Left lung (tissue), 10 donors: ENCODE measurements around the gene PATE3. TPM values are rescaled to one million over a fixed set of nuclear protein-coding genes. Genes with fewer than 3 reads are reported as not detected.

Experiments
- ATAC-seq: fragments of 200-7000 bp; cut with Tn5 transposase; one replicate; pipeline ENCODE4 v1.9.1; 2020; ENCODE audit warnings: moderate library complexity
- DNase-seq, 4 donors: peaks; one replicate each; pipeline ENCODE4 v3.0.0-alpha.2; 2013 to 2020
- H3K27ac ChIP-seq, 2 donors: fragments of 200-600 bp; sonication (generic) in 1 of 2; one replicate each; pipeline versions ENCODE4 v1.5.0 to v1.8.0; 2020 to 2021
- H3K27me3 ChIP-seq, 2 donors: fragments of 200-600 bp; sonication (generic) in 1 of 2; one replicate each; pipeline versions ENCODE4 v1.5.0 to v1.8.0; 2020 to 2021
- H3K36me3 ChIP-seq, 2 donors: fragments of 200-600 bp; sonication (generic) in 1 of 2; one replicate each; pipeline versions ENCODE4 v1.5.0 to v1.8.0; 2020 to 2021
- H3K4me1 ChIP-seq, 2 donors: fragments of 200-600 bp; one replicate each; pipeline ENCODE4 v1.8.0; 2021
- H3K4me3 ChIP-seq, 2 donors: fragments of 200-600 bp; sonication (generic) in 1 of 2; one replicate each; pipeline versions ENCODE4 v1.5.0 to v1.8.0; 2020 to 2021; ENCODE audit warnings: mild to moderate bottlenecking in 1 of 2
- H3K9me3 ChIP-seq, 2 donors: fragments of 200-600 bp; sonication (generic) in 1 of 2; one replicate each; pipeline versions ENCODE4 v1.5.0 to v1.8.0; 2020 to 2021
- intact Hi-C, 2 donors: fragments of 100-400 bp; cut with DNase I; formaldehyde crosslinking; loops; one replicate each; pipeline versions ENCODE4 v1.11.2 to v1.14.2; 2022
- polyA plus RNA-seq, 6 donors: library from polyadenylated mRNA; unstranded; fragments of 120-200 nt; gene quantifications; one replicate each; pipeline ENCODE4 v1.2.1, GENCODE V29; 2013; ENCODE audit not compliant: insufficient read length in 6 of 6
- total RNA-seq, 2 donors: library from RNA; stranded (reverse); fragmentation: NEBNext Ultra II Directional; extraction: Animal tissue kit (Norgen Biotek cat#: 25700); gene quantifications; one replicate each; pipeline ENCODE4 v1.2.1, GENCODE V29; 2021
- TF ChIP-seq, protein P1 (sequence below), 2 donors: fragments of 200-600 bp; sonication (generic) in 1 of 2; IDR thresholded peaks; one replicate each; pipeline versions ENCODE4 v1.5.0 to v1.8.0; 2021; ENCODE audit warnings: antibody characterized with exemption in 2 of 2
- donor health status: DM: no; HTN: yes; CAD: no.
- donor health status: DM: no; HTN: no; CAD: no.

PATE3 gene
- total and polyA plus RNA-seq, 8 donors, result not detected

- TF ChIP-seq, protein P1, sequence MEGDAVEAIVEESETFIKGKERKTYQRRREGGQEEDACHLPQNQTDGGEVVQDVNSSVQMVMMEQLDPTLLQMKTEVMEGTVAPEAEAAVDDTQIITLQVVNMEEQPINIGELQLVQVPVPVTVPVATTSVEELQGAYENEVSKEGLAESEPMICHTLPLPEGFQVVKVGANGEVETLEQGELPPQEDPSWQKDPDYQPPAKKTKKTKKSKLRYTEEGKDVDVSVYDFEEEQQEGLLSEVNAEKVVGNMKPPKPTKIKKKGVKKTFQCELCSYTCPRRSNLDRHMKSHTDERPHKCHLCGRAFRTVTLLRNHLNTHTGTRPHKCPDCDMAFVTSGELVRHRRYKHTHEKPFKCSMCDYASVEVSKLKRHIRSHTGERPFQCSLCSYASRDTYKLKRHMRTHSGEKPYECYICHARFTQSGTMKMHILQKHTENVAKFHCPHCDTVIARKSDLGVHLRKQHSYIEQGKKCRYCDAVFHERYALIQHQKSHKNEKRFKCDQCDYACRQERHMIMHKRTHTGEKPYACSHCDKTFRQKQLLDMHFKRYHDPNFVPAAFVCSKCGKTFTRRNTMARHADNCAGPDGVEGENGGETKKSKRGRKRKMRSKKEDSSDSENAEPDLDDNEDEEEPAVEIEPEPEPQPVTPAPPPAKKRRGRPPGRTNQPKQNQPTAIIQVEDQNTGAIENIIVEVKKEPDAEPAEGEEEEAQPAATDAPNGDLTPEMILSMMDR (IDR thresholded peaks at IDR 0.05), result no peak
- H3K27me3 ChIP-seq, result no peaks in the 10 kb centered on the region
- no peaks in the 10 kb centered on the region for H3K4me1 ChIP-seq
- H3K36me3 ChIP-seq, result no peaks in the 10 kb centered on the region
- ATAC-seq, result peak; percentile 84
- peak in 1 of 4 donors; percentile 9 for DNase-seq
- H3K9me3 ChIP-seq, result peaks cover 0 to 3% of the 10 kb centered on the region in 2 donors
- H3K27ac ChIP-seq, result no peak overlapping the region
- intact Hi-C loops, result no loop called here
- no peak overlapping the region for H3K4me3 ChIP-seq
These were observed 31.9 kb upstream of the PATE3 start for GRCh38 chr11:125756050-125756449.

GRCh38 chr11:125762445-125762844 lies 25.5 kb upstream of the PATE3 start:
- Histone ChIP-seq H3K9me3 (peaks cover 0 to under 1% of the 10 kb centered on the region in 2 donors), H3K27me3 (peaks cover 0 to 6% of the 10 kb centered on the region in 2 donors), H3K4me1 (peaks cover 0 to 6% of the 10 kb centered on the region in 2 donors), H3K4me3 (no peak overlapping the region), H3K36me3 (no peaks in the 10 kb centered on the region), H3K27ac (no peak overlapping the region)
- intact Hi-C loops, result no loop called here
- no peak for ATAC-seq
- TF ChIP-seq, protein P1 (IDR thresholded peaks at IDR 0.05), result no peak
- DNase-seq, result no peak

DNA sequence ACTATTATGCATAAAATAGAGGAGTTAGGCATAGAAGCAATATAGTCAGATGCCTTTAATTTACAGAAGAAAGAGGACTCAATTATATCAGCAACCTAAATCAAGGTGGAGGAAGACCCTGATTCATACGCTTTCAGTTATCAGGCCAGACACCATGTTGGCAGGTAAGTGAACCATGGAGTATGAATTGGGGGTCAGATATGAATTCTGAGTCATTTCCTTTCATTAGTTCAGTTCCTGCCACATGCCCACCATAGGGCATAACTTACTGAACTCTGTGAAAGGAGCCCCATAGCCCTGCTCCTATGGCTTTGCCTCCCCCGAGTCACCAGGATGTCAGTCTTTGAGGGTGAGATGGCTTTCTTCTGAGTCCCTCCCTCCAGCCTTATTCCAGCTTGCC lies 24.4 kb upstream of the PATE3 start:
- TF ChIP-seq, protein P1 (IDR thresholded peaks at IDR 0.05), result no peak
- peaks cover 0 to 6% of the 10 kb centered on the region in 2 donors for H3K27me3 ChIP-seq
- intact Hi-C loops, result no loop called here
- H3K9me3 ChIP-seq, result no peaks in the 10 kb centered on the region
- H3K4me3 ChIP-seq, result no peak overlapping the region
- ATAC-seq, result no peak
- no peak for DNase-seq
- H3K4me1 ChIP-seq, result peaks cover 0 to 6% of the 10 kb centered on the region in 2 donors
- H3K36me3 ChIP-seq, result no peaks in the 10 kb centered on the region
- no peak overlapping the region for H3K27ac ChIP-seq

GRCh38 chr11:125766251-125766650 lies 21.7 kb upstream of the PATE3 start:
- DNase-seq, result peak in 1 of 4 donors; percentile 16
- TF ChIP-seq, protein P1 (IDR thresholded peaks at IDR 0.05), result no peak
- intact Hi-C loops, result no loop called here
- Histone ChIP-seq H3K27ac (no peak overlapping the region), H3K4me3 (no peak overlapping the region), H3K36me3 (no peaks in the 10 kb centered on the region), H3K4me1 (peaks cover 0 to 6% of the 10 kb centered on the region in 2 donors), H3K9me3 (no peaks in the 10 kb centered on the region), H3K27me3 (peaks cover 0 to 6% of the 10 kb centered on the region in 2 donors)
- ATAC-seq, result peak; percentile 83

GRCh38 chr11:125768336-125769046 lies 19.4 kb upstream of the PATE3 start:
- H3K27ac ChIP-seq, result no peak overlapping the region
- H3K4me3 ChIP-seq, result no peak overlapping the region
- peak in 2 of 4 donors; percentile 27 to 34 for DNase-seq
- peak; percentile 62 for ATAC-seq
- peaks cover 0 to 6% of the 10 kb centered on the region in 2 donors for H3K4me1 ChIP-seq
- peaks cover 0 to 6% of the 10 kb centered on the region in 2 donors for H3K27me3 ChIP-seq
- TF ChIP-seq, protein P1 (IDR thresholded peaks at IDR 0.05), result no peak
- no peaks in the 10 kb centered on the region for H3K36me3 ChIP-seq
- intact Hi-C loops, result no loop called here
- H3K9me3 ChIP-seq, result no peaks in the 10 kb centered on the region
